ENCODE data around the gene ABHD16B. TPM values are rescaled to one million over a fixed set of nuclear protein-coding genes. Genes with fewer than 3 reads are reported as not detected.
A peak's percentile ranks its signal among the peaks of the same experiment; 100 is the strongest.

The ABHD16B gene
- total and polyA plus RNA-seq, 2 of the 13 experiments (the other 11 are each of a cell fraction or from before 2014, with no cell fraction given) = not detected

DNA sequence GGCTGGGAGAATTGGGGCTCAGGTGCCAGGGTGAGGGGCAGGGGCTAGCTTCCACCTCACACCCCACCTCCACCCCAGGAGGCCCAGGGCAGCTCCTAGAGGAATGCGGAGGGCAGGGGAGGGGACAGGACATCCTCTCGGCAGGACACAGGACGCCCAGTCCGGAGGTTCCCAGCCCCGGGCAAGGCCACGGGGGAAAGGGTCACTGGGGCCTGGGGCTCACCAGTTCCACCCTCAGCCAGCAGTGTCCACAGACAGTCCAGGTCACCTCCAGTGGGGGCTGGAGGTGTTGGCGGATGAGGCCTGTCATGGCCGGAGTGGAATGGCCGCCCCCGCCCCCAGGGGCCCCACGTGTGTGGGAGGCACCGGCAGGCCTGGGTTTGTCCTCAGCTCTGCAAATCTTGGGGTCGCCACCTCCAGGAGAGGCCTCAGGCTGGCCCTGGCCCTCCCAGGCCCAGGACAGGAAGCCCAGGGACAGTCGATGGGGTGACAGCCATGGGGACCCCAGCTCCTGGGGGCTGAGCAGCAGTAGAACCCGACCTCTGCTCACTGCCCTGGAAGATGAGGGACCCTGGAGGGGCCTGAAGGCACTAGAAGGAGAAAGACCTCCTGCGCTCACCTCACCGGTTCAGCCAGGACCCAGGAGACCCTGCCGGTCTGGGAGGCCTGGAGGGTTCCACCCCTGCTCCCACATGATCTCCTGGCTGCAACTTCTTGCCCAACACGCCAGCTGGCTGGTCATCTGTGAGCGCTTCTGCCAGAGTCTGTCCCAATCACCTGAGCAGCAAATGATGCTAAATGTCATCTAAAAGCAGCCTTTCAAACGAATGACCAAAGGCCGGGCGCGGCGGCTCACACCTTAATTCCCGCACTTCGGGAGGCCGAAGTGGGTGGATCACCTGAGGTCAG is 13.0 kb upstream of the ABHD16B start (continued):
- TF ChIP-seq, protein P1, sequence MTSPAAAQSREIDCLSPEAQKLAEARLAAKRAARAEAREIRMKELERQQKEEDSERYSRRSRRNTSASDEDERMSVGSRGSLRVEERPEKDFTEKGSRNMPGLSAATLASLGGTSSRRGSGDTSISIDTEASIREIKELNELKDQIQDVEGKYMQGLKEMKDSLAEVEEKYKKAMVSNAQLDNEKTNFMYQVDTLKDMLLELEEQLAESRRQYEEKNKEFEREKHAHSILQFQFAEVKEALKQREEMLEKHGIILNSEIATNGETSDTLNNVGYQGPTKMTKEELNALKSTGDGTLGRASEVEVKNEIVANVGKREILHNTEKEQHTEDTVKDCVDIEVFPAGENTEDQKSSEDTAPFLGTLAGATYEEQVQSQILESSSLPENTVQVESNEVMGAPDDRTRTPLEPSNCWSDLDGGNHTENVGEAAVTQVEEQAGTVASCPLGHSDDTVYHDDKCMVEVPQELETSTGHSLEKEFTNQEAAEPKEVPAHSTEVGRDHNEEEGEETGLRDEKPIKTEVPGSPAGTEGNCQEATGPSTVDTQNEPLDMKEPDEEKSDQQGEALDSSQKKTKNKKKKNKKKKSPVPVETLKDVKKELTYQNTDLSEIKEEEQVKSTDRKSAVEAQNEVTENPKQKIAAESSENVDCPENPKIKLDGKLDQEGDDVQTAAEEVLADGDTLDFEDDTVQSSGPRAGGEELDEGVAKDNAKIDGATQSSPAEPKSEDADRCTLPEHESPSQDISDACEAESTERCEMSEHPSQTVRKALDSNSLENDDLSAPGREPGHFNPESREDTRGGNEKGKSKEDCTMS (CRISPR knock-in tag; conservative IDR thresholded peaks at IDR 0.05) = no peak
- TF ChIP-seq, protein P2, sequence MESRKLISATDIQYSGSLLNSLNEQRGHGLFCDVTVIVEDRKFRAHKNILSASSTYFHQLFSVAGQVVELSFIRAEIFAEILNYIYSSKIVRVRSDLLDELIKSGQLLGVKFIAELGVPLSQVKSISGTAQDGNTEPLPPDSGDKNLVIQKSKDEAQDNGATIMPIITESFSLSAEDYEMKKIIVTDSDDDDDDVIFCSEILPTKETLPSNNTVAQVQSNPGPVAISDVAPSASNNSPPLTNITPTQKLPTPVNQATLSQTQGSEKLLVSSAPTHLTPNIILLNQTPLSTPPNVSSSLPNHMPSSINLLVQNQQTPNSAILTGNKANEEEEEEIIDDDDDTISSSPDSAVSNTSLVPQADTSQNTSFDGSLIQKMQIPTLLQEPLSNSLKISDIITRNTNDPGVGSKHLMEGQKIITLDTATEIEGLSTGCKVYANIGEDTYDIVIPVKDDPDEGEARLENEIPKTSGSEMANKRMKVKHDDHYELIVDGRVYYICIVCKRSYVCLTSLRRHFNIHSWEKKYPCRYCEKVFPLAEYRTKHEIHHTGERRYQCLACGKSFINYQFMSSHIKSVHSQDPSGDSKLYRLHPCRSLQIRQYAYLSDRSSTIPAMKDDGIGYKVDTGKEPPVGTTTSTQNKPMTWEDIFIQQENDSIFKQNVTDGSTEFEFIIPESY (CRISPR knock-in tag; IDR thresholded peaks at IDR 0.05) = no peak
- TF ChIP-seq TBL1XR1 (IDR thresholded peaks at IDR 0.05; ENCODE audit: borderline replicate concordance, low read length, partially characterized antibody) (no peak), ZNF530 (CRISPR knock-in tag; IDR thresholded peaks at IDR 0.05; ENCODE audit: low read depth) (no peak), ZBTB1 (CRISPR knock-in tag; IDR thresholded peaks at IDR 0.05; ENCODE audit: borderline replicate concordance) (no peak), ZNF282 (IDR thresholded peaks at IDR 0.05; ENCODE audit: partially characterized antibody) (no peak), JARID2 (CRISPR knock-in tag; IDR thresholded peaks at IDR 0.05; ENCODE audit: insufficient replicate concordance) (peak; percentile 58), ZNF296 (CRISPR knock-in tag; conservative IDR thresholded peaks at IDR 0.05) (no peak), HES4 (CRISPR knock-in tag; IDR thresholded peaks at IDR 0.05; ENCODE audit: borderline replicate concordance) (0 out of 2 replicates have a peak, but pooled peaks have one; percentile 64), ETV5 (CRISPR knock-in tag; IDR thresholded peaks at IDR 0.05; ENCODE audit: borderline replicate concordance) (no peak; the same call in 1 of the 2 replicates), TSC22D2 (CRISPR knock-in tag; IDR thresholded peaks at IDR 0.05; ENCODE audit: borderline replicate concordance) (no peak), ZNF546 (CRISPR knock-in tag; conservative IDR thresholded peaks at IDR 0.05) (no peak), STAG1 (CRISPR knock-in tag; IDR thresholded peaks at IDR 0.05) (no peak)
- TF ChIP-seq, protein P3, sequence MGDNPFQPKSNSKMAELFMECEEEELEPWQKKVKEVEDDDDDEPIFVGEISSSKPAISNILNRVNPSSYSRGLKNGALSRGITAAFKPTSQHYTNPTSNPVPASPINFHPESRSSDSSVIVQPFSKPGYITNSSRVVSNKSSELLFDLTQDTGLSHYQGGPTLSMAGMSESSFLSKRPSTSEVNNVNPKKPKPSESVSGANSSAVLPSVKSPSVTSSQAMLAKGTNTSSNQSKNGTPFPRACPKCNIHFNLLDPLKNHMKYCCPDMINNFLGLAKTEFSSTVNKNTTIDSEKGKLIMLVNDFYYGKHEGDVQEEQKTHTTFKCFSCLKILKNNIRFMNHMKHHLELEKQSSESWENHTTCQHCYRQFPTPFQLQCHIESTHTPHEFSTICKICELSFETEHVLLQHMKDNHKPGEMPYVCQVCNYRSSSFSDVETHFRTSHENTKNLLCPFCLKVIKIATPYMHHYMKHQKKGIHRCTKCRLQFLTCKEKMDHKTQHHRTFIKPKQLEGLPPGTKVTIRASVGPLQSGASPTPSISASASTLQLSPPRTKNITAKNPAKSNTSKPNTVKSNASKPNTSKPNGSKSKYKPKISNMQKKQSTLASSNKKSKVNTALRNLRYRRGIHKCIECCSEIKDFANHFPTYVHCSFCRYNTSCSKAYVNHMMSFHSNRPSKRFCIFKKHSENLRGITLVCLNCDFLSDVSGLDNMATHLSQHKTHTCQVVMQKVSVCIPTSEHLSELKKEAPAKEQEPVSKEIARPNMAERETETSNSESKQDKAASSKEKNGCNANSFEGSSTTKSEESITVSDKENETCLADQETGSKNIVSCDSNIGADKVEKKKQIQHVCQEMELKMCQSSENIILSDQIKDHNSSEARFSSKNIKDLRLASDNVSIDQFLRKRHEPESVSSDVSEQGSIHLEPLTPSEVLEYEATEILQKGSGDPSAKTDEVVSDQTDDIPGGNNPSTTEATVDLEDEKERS (CRISPR knock-in tag; IDR thresholded peaks at IDR 0.05) = no peak; the same call in 1 of the 2 replicates
- TF ChIP-seq, protein P4, sequence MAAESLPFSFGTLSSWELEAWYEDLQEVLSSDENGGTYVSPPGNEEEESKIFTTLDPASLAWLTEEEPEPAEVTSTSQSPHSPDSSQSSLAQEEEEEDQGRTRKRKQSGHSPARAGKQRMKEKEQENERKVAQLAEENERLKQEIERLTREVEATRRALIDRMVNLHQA (CRISPR knock-in tag; IDR thresholded peaks at IDR 0.05) = no peak
- TF ChIP-seq, protein P5, sequence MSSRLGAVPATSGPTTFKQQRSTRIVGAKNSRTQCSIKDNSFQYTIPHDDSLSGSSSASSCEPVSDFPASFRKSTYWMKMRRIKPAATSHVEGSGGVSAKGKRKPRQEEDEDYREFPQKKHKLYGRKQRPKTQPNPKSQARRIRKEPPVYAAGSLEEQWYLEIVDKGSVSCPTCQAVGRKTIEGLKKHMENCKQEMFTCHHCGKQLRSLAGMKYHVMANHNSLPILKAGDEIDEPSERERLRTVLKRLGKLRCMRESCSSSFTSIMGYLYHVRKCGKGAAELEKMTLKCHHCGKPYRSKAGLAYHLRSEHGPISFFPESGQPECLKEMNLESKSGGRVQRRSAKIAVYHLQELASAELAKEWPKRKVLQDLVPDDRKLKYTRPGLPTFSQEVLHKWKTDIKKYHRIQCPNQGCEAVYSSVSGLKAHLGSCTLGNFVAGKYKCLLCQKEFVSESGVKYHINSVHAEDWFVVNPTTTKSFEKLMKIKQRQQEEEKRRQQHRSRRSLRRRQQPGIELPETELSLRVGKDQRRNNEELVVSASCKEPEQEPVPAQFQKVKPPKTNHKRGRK (CRISPR knock-in tag; IDR thresholded peaks at IDR 0.05) = no peak

All from HepG2 (cell line).